IMR-90 (cell line): Measurements from ENCODE around the gene CYP27C1. TPM values are rescaled to one million over a fixed set of nuclear protein-coding genes. Genes with fewer than 3 reads are reported as not detected.

Source experiments
- ATAC-seq: fragments of 200-7000 bp; cut with Tn5 transposase; 2 replicates; pipeline ENCODE4 v1.9.1; 2020; ENCODE audit warnings: low read depth, mild to moderate bottlenecking, moderate library complexity
- BruUV-seq: library from RNA; stranded (reverse); fragments of 400-500 nt; replicated peaks from 2 replicates; lab custom pipeline; 2021; lab: Mats Ljungman, UMichigan
- CTCF ChIA-PET: fragments of 300-600 bp; formaldehyde crosslinking; extraction: SDS; loops from one replicate; lab custom pipeline; 2021; ENCODE audit warnings: antibody characterized with exemption; lab: Yijun Ruan, JAX
- POLR2A ChIA-PET: fragments of 300-600 bp; sonication (Branson Sonifier 250); formaldehyde crosslinking; loops from one replicate; lab custom pipeline; 2022; ENCODE audit warnings: antibody characterized with exemption; ENCODE audit not compliant: unreplicated experiment; lab: Charles Lee
- DNase-seq: peaks from one replicate; pipeline ENCODE4 v3.0.0; 2013
- H2AFZ ChIP-seq: replicated peaks from 2 replicates; pipeline ENCODE3; 2013; ENCODE audit warnings: low read length, mild to moderate bottlenecking; ENCODE audit not compliant: poor library complexity
- H2AK5ac ChIP-seq: 2 replicates; pipeline ENCODE4 v1.6.1; 2013; ENCODE audit warnings: low read depth, low read length, inconsistent platforms
- H2AK9ac ChIP-seq: replicated peaks from 2 replicates; pipeline ENCODE3; 2013; ENCODE audit warnings: mild to moderate bottlenecking, low read depth, low read length, moderate library complexity; ENCODE audit not compliant: poor library complexity
- H2BK120ac ChIP-seq: 2 replicates; pipeline ENCODE4 v1.6.1; 2013; ENCODE audit warnings: low read depth, low read length, inconsistent platforms
- H2BK15ac ChIP-seq: 3 replicates; pipeline ENCODE4 v1.6.1; 2013; ENCODE audit warnings: low read depth, low read length, inconsistent platforms
- H2BK20ac ChIP-seq: 2 replicates; pipeline ENCODE4 v1.6.1; 2013; ENCODE audit warnings: low read depth, mild to moderate bottlenecking, inconsistent platforms, low read length, moderate library complexity
- H2BK5ac ChIP-seq: 2 replicates; pipeline ENCODE4 v1.6.1; 2013; ENCODE audit warnings: mild to moderate bottlenecking, low read depth, low read length, inconsistent platforms; ENCODE audit not compliant: poor library complexity, severe bottlenecking
- H3K14ac ChIP-seq: replicated peaks from 2 replicates; pipeline ENCODE4 v1.6.1; 2013; ENCODE audit warnings: low read depth, low read length, inconsistent platforms
- H3K18ac ChIP-seq: 2 replicates; pipeline ENCODE4 v1.6.1; 2013; ENCODE audit warnings: low read depth, low read length, control low read depth
- H3K23ac ChIP-seq: 2 replicates; pipeline ENCODE4 v1.6.1; 2013; ENCODE audit warnings: low read depth, low read length, inconsistent platforms
- H3K27ac ChIP-seq: 2 replicates; pipeline ENCODE4 v1.5.1; 2013; ENCODE audit warnings: mild to moderate bottlenecking, control low read depth, low read length; ENCODE audit not compliant: insufficient read depth
- H3K27me3 ChIP-seq: 2 replicates; pipeline ENCODE4 v1.6.1; 2013; ENCODE audit warnings: low read length; ENCODE audit not compliant: control insufficient read depth, insufficient read depth
- H3K36me3 ChIP-seq: 2 replicates; pipeline ENCODE4 v1.6.1; 2013; ENCODE audit warnings: low read length, mixed read lengths; ENCODE audit not compliant: control insufficient read depth, insufficient read depth
- H3K4ac ChIP-seq: 2 replicates; pipeline ENCODE4 v1.6.1; 2013; ENCODE audit warnings: low read depth, low read length, inconsistent platforms
- H3K4me1 ChIP-seq: 2 replicates; pipeline ENCODE4 v1.6.1; 2013; ENCODE audit warnings: low read length, mixed read lengths; ENCODE audit not compliant: control insufficient read depth, insufficient read depth
- H3K4me2 ChIP-seq: 2 replicates; pipeline ENCODE4 v1.6.1; 2013; ENCODE audit warnings: low read depth, mild to moderate bottlenecking, control low read depth, low read length, moderate library complexity
- H3K4me3 ChIP-seq: 2 replicates; pipeline ENCODE4 v1.5.1; 2013; ENCODE audit warnings: low read depth, mild to moderate bottlenecking, control low read depth, low read length, moderate library complexity; ENCODE audit not compliant: insufficient read depth
- H3K56ac ChIP-seq: 2 replicates; pipeline ENCODE4 v1.6.1; 2013; ENCODE audit warnings: low read length, inconsistent platforms; ENCODE audit not compliant: insufficient read depth; ENCODE audit errors: extremely low read depth
- H3K79me1 ChIP-seq, 2 experiments: 2 replicates each; pipeline ENCODE4 v1.6.1; 2013; ENCODE audit warnings: low read length in 2 of 2, inconsistent platforms in 1 of 2, low read depth in 1 of 2
- H3K9ac ChIP-seq: 2 replicates; pipeline ENCODE4 v1.6.1; 2013; ENCODE audit warnings: low read depth, low read length, control low read depth
- H3K9me1 ChIP-seq: 2 replicates; pipeline ENCODE4 v1.6.1; 2013; ENCODE audit warnings: low read length, inconsistent platforms; ENCODE audit not compliant: insufficient read depth
- H3K9me3 ChIP-seq: 2 replicates; pipeline ENCODE4 v1.6.1; 2013; ENCODE audit warnings: low read length; ENCODE audit not compliant: control insufficient read depth, insufficient read depth
- H4K20me1 ChIP-seq: 2 replicates; pipeline ENCODE4 v1.6.1; 2013; ENCODE audit warnings: low read length, inconsistent platforms; ENCODE audit not compliant: insufficient read depth
- H4K5ac ChIP-seq: 2 replicates; pipeline ENCODE4 v1.6.1; 2013; ENCODE audit warnings: mild to moderate bottlenecking, low read depth, low read length, control low read depth
- H4K8ac ChIP-seq, 2 experiments: 2 replicates each; pipeline ENCODE4 v1.6.1; 2013; ENCODE audit warnings: low read depth in 2 of 2, low read length in 2 of 2, control low read depth in 1 of 2, inconsistent platforms in 1 of 2
- H4K91ac ChIP-seq: 2 replicates; pipeline ENCODE4 v1.6.1; 2013; ENCODE audit warnings: low read depth, low read length, inconsistent platforms; ENCODE audit not compliant: insufficient read depth
- CEBPB ChIP-seq: IDR thresholded peaks from 2 replicates; pipeline ENCODE4 v1.6.1; 2012; ENCODE audit warnings: low read depth, low read length, improper control_type of control experiment
- FOS ChIP-seq: fragments of 150-350 bp; IDR thresholded peaks from 2 replicates; pipeline ENCODE4 v1.6.1; 2016; ENCODE audit warnings: low read depth, low read length
- MAFK ChIP-seq: IDR thresholded peaks from 2 replicates; pipeline ENCODE4 v1.6.1; 2012; ENCODE audit warnings: low read depth, low read length, improper control_type of control experiment
- MXI1 ChIP-seq: IDR thresholded peaks from 2 replicates; pipeline ENCODE4 v1.6.1; 2012; ENCODE audit warnings: low read depth, mild to moderate bottlenecking, low read length, moderate library complexity, borderline replicate concordance
- NFE2L2 ChIP-seq: fragments of 150-350 bp; IDR thresholded peaks from 2 replicates; pipeline ENCODE4 v1.6.1; 2016; ENCODE audit warnings: low read depth, mild to moderate bottlenecking, low read length
- RFX5 ChIP-seq: IDR thresholded peaks from 2 replicates; pipeline ENCODE4 v1.8.0; 2012; ENCODE audit warnings: low read depth, mild to moderate bottlenecking, low read length, moderate library complexity
- WGBS, 2 experiments: methylation state at CpG; one replicate each; pipeline versions ENCODE4 v1.1.5 to v1.1.7; 2013; ENCODE audit warnings: missing lambda C conversion rate in 2 of 2; ENCODE audit not compliant: insufficient read length in 1 of 2; ENCODE audit errors: extremely low coverage in 2 of 2; 5-methylcytosine and 5-hydroxymethylcytosine counted together
- dilution Hi-C: fragments of 300-500 bp; cut with HindIII; formaldehyde crosslinking; loops from one replicate; pipeline ENCODE4 v1.14.3; 2018; ENCODE audit warnings: low sequenced_read_pairs; ENCODE audit not compliant: unreplicated experiment
- in situ Hi-C: fragments of 300-500 bp; cut with MboI; formaldehyde crosslinking; loops from 3 replicates; pipeline ENCODE4 v1.14.3; 2019; ENCODE audit warnings: low sequenced_read_pairs, inconsistent platforms, mixed read lengths
- intact Hi-C: fragments of 100-400 bp; cut with micrococcal nuclease; formaldehyde crosslinking; loops from 2 replicates; pipeline ENCODE4 v1.10.0; 2022
- polyA plus RNA-seq, 3 experiments: library from polyadenylated mRNA; depleted of rRNA; stranded (reverse); fragments of >200 nt; gene quantifications; 2 replicates each; pipeline ENCODE4 v1.2.3, GENCODE V29; 2012; ENCODE audit warnings: low replicate concordance in 1 of 3
- total RNA-seq: library from RNA; depleted of rRNA; stranded (reverse); fragments of >200 nt; gene quantifications from 2 replicates; pipeline ENCODE4 v1.2.3, GENCODE V29; 2012
- TF ChIP-seq, protein P1 (sequence below): fragments of 150-350 bp; IDR thresholded peaks from 2 replicates; pipeline ENCODE4 v1.6.1; 2016; ENCODE audit warnings: low read depth, mild to moderate bottlenecking, low read length, moderate library complexity, borderline replicate concordance

Gene CYP27C1
- total and polyA plus RNA-seq, 2 of the 4 experiments (the other 2 are of a cell fraction): not detected

DNA sequence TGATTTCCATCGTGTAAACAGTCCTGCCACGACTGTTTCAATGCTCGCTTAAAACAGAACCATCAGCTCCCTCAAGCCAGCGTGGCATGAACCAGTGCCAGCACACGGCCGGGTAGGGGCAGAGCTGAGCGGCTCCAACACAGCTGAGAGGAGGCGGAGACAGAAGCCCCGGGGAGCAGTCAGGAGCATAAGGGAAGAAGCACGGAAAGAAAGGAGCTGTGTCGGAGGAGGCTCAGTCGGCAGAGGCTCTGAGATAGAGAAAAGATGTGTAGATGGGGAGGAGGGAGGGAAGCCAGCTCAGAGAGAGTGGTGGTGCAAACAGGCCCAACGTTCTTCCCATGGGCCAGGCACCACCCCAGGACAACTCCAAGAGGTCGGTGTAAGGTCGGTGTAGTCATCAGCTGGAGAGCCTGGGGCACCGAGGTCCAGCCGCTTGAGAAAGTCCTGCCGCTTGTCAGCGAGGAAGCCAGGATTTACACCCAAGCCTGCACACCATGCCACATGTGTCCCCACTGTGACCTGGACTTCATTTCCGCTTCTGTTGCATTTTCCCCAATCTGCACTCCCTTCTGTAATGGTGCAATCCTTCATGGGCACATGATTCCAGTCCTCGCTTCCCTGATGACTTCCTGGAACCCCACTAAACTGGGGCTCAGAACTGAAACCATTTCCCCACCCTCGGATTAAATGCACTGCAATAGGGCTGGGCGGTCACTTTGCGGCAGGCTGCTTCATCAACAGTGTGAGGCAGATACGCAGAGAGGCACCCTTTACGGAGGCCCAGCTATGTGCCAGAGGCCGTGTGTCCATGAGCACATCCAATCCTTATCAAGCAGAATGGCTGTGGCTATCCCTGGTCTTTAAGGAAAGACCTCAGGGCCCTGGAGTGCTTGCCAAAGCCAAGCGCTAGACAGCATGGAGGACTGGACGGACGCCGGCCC is 43.5 kb downstream of the CYP27C1 start:
- no peaks in the 10 kb centered on the region for H3K27me3 ChIP-seq
- peak overlapping the region; percentile 77 for H2AFZ ChIP-seq
- H3K4me3 ChIP-seq: no peak overlapping the region
- peak overlapping the region; percentile 60 for H4K5ac ChIP-seq
- peak overlapping the region; percentile 55 for H4K91ac ChIP-seq
- peak; percentile 32 for DNase-seq
- H3K9me3 ChIP-seq: no peaks in the 10 kb centered on the region
- peak overlapping the region; percentile 39 for H3K18ac ChIP-seq
- BruUV-seq: no TSS peak
- peaks cover 11% of the 10 kb centered on the region; the same call in 1 of the 2 replicates for H3K9me1 ChIP-seq
- WGBS, 2 experiments: 71% methylated on average over 15 of the region's 31 CpGs; no CpG with 5 or more reads in 1 of the 2 experiments
- peak overlapping the region; percentile 57; the same call in 1 of the 2 replicates for H3K4ac ChIP-seq
- peak overlapping the region; percentile 58; the same call in 1 of the 2 replicates for H2BK20ac ChIP-seq
- H2AK5ac ChIP-seq: peak overlapping the region; percentile 56; the same call in 1 of the 2 replicates
- no peak overlapping the region for H3K9ac ChIP-seq
- H3K4me2 ChIP-seq: 0 out of 2 replicates have a peak overlapping the region, but pooled peaks have one; percentile 3
- H2BK15ac ChIP-seq: peak overlapping the region; percentile 81; the same call in 2 of the 3 replicates
- H2BK120ac ChIP-seq: peak overlapping the region; percentile 74
- peak overlapping the region; percentile 76 for H3K14ac ChIP-seq
- dilution Hi-C loops: no loop called here
- intact Hi-C loops: no loop called here
- peak overlapping the region; percentile 12 for H2BK5ac ChIP-seq
- peak overlapping the region; percentile 46 for H3K27ac ChIP-seq
- no peaks in the 10 kb centered on the region for H3K36me3 ChIP-seq
- ChIA-PET POLR2A (no interaction called here), CTCF (no interaction called here)
- no peaks in the 10 kb centered on the region for H3K79me1 ChIP-seq
- TF ChIP-seq RFX5 (no peak), NFE2L2 (no peak), MXI1 (no peak), CEBPB (no peak), FOS (no peak), MAFK (no peak)
- TF ChIP-seq, protein P1, sequence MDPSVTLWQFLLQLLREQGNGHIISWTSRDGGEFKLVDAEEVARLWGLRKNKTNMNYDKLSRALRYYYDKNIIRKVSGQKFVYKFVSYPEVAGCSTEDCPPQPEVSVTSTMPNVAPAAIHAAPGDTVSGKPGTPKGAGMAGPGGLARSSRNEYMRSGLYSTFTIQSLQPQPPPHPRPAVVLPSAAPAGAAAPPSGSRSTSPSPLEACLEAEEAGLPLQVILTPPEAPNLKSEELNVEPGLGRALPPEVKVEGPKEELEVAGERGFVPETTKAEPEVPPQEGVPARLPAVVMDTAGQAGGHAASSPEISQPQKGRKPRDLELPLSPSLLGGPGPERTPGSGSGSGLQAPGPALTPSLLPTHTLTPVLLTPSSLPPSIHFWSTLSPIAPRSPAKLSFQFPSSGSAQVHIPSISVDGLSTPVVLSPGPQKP: no peak
- no peak overlapping the region for H3K56ac ChIP-seq
- no peaks in the 10 kb centered on the region for H4K20me1 ChIP-seq
- H4K8ac ChIP-seq: peak overlapping the region in 1 of 2 experiments; percentile 53; a peak in 3 of 4 replicates
- peak overlapping the region; percentile 15; the same call in 1 of the 2 replicates for H3K23ac ChIP-seq
- in situ Hi-C loops: loop anchor here (10.0 kb wide), 1 partner anchor 112 kb away; no protein-coding TSS in a partner anchor
- peak overlapping the region; percentile 21 for H2AK9ac ChIP-seq
- H3K4me1 ChIP-seq: peaks cover 20% of the 10 kb centered on the region
- peak; percentile 48 for ATAC-seq
